ENCODE measurements around the gene CLCN5.

DNA sequence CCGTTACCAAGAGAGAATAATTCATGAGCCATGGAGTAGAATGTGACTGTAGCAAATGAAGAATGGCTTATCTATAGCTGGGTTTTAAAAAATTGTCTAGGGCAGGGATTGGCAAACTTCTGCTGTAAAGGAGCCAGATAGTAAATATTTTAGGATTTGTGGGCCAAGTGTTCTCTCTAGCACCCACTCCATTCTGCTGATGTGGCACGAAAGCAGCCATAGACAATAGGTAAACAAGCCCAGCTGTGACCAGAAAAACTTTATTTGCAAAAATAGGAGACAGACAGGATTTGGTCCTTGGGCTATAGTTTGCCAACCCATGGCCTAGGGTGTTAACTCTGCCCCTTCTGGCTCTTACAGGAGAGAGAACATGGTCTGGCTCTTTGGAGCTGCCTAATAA is 151.2 kb downstream of the CLCN5 start:
- no peak for TF ChIP-seq CTCF (IDR thresholded peaks at IDR 0.05)
- TF ChIP-seq ZFX (IDR thresholded peaks at IDR 0.05; ENCODE audit: borderline replicate concordance): no peak

Data from 22Rv1 (cell line).